HG03066 (cell line): ENCODE measurements around the gene CELF2.

Experiments
- ATAC-seq: cut with Tn5 transposase; IDR thresholded peaks from one replicate; pipeline ENCODE4 v1.9.1; 2021; ENCODE audit warnings: low read depth; ENCODE audit not compliant: unreplicated experiment

The CELF2 gene

GRCh38 chr10:11311027-11311426, 293.4 kb downstream of the CELF2 start:
- no peak for ATAC-seq

GRCh38 chr10:11313463-11313862, 295.8 kb downstream of the CELF2 start:
- no peak for ATAC-seq

GRCh38 chr10:11317936-11318670, 300.4 kb downstream of the CELF2 start:
- no peak for ATAC-seq

GRCh38 chr10:11318826-11319598, 301.3 kb downstream of the CELF2 start:
- no peak for ATAC-seq

- ATAC-seq, result no peak
Observed at GRCh38 chr10:11319990-11320602, 302.4 kb downstream of the CELF2 start.

GRCh38 chr10:11320809-11321520, 303.3 kb downstream of the CELF2 start:
- ATAC-seq, result no peak

GRCh38 chr10:11322698-11323097, 305.0 kb downstream of the CELF2 start:
- ATAC-seq, result no peak

GRCh38 chr10:11324761-11325321, 307.2 kb downstream of the CELF2 start:
- no peak for ATAC-seq

GRCh38 chr10:11325817-11326216, 308.1 kb downstream of the CELF2 start:
- no peak for ATAC-seq

- no peak for ATAC-seq
Observed at GRCh38 chr10:11326241-11326640, 308.6 kb downstream of the CELF2 start.

GRCh38 chr10:11326913-11327616, 309.4 kb downstream of the CELF2 start:
- ATAC-seq, result no peak

- ATAC-seq, result no peak
Observed at GRCh38 chr10:11328264-11329061, 310.8 kb downstream of the CELF2 start.

GRCh38 chr10:11329062-11329673, 311.5 kb downstream of the CELF2 start:
- no peak for ATAC-seq

GRCh38 chr10:11330383-11331045, 312.8 kb downstream of the CELF2 start:
- no peak for ATAC-seq

GRCh38 chr10:11331046-11331577, 313.4 kb downstream of the CELF2 start:
- ATAC-seq, result no peak

- no peak for ATAC-seq
Observed at GRCh38 chr10:11331726-11332125, 314.1 kb downstream of the CELF2 start.

- no peak for ATAC-seq
Observed at GRCh38 chr10:11332846-11333245, 315.2 kb downstream of the CELF2 start.

GRCh38 chr10:11334436-11334835, 316.8 kb downstream of the CELF2 start:
- no peak for ATAC-seq
